Measurements from ENCODE around the gene ZBTB12.
A peak's percentile ranks its signal among the peaks of the same experiment; 100 is the strongest.
"Not testable (repeated sequence)": the region's sequence is repeated elsewhere in the genome, so short reads cannot be mapped to it uniquely, and the experiment has no call there.

The ZBTB12 gene, protein sequence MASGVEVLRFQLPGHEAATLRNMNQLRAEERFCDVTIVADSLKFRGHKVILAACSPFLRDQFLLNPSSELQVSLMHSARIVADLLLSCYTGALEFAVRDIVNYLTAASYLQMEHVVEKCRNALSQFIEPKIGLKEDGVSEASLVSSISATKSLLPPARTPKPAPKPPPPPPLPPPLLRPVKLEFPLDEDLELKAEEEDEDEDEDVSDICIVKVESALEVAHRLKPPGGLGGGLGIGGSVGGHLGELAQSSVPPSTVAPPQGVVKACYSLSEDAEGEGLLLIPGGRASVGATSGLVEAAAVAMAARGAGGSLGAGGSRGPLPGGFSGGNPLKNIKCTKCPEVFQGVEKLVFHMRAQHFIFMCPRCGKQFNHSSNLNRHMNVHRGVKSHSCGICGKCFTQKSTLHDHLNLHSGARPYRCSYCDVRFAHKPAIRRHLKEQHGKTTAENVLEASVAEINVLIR

GRCh38 chr6:31901953-31902643, at the start of gene ZBTB12:
TSS of gene ZBTB12 (minus strand) at chr6:31902086. CDS start at chr6:31901305, 781 bp downstream.
- DNase-seq = peak; percentile 94

DNA sequence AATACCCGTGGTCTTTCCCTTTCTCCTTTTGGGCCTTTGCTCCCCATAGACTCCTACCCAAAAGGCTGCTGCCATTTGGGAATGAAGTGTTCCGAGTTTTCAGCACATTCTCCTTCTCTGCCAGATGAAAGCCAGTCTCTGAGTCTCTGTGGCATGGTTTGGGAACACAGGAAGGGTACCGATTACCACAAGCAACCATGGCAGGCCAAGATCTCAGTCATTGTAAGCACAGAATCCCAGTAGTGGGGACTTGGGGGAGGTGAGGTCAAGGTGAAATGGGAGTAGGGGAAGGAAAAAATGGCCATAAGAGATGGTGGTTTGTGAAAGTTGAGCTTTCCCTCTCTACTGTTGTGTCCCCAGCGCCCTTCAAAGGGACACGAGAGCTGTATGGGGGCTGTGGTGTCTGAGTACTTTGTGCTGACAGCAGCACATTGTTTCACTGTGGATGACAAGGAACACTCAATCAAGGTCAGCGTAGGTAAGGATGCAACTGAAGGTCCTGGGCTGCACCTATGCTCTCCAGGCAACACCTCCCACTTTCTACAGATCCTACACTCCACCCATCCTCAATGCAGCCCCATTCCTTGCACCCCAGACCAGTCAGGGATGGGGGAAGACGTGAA, 48.2 kb upstream of the ZBTB12 start:
- no peak for DNase-seq

- DNase-seq = no peak
These were observed 47.0 kb upstream of the ZBTB12 start for GRCh38 chr6:31948753-31949413.

GRCh38 chr6:31948306-31948705, 46.4 kb upstream of the ZBTB12 start:
- DNase-seq = no peak

DNA sequence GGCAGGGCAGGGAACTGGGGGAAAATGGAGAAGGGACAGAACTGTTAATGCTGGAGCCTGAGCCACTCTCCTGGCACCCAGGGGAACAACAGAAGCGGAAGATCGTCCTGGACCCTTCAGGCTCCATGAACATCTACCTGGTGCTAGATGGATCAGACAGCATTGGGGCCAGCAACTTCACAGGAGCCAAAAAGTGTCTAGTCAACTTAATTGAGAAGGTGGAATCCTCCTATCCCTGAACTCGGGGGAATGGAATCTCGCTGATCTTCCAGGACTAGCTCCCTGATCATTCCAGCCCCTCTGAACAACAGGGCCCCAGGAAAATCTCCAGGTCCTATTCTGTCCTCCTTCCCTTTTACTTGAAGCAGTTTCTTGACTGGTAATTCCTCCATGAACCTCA, 46.0 kb upstream of the ZBTB12 start:
- DNase-seq = no peak

- no peak for DNase-seq
These were observed 45.3 kb upstream of the ZBTB12 start for GRCh38 chr6:31947070-31947675.

DNA sequence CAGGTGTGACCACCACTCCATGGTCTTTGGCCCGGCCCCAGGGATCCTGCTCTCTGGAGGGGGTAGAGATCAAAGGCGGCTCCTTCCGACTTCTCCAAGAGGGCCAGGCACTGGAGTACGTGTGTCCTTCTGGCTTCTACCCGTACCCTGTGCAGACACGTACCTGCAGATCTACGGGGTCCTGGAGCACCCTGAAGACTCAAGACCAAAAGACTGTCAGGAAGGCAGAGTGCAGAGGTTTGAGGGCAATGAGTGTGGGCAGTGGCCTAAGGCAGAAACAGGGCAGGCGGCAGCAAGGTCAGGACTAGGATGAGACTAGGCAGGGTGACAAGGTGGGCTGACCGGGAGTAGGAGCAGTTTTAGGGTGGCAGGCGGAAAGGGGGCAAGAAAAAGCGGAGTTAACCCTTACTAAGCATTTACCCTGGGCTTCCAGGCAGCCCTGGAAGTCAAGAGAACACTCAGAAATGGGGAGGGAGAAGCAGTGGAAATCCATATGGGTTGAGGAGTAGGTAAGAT, 44.5 kb upstream of the ZBTB12 start:
- DNase-seq = no peak

DNA sequence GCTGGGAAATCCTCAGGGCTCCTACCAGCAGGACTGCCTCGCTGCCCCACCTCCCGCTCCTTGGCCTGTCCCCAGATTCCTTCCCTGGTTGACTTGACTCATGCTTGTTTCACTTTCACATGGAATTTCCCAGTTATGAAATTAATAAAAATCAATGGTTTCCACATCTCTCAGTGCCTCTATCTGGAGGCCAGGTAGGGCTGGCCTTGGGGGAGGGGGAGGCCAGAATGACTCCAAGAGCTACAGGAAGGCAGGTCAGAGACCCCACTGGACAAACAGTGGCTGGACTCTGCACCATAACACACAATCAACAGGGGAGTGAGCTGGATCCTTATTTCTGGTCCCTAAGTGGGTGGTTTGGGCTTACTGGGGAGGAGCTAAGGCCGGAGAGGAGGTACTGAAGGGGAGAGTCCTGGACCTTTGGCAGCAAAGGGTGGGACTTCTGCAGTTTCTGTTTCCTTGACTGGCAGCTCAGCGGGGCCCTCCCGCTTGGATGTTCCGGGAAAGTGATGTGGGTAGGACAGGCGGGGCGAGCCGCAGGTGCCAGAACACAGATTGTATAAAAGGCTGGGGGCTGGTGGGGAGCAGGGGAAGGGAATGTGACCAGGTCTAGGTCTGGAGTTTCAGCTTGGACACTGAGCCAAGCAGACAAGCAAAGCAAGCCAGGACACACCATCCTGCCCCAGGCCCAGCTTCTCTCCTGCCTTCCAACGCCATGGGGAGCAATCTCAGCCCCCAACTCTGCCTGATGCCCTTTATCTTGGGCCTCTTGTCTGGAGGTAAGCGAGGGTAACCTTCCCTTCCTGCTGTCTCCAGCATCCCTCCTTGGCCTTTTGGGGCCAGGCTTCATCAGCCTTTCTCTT, 43.9 kb upstream of the ZBTB12 start, which contains the start of gene CFB:
Gene CFB (plus strand): TSS at position 589 of the 863 bp plus-strand sequence. CDS start 127 bp downstream, at position 716.
- peak; percentile 93 for DNase-seq

DNA sequence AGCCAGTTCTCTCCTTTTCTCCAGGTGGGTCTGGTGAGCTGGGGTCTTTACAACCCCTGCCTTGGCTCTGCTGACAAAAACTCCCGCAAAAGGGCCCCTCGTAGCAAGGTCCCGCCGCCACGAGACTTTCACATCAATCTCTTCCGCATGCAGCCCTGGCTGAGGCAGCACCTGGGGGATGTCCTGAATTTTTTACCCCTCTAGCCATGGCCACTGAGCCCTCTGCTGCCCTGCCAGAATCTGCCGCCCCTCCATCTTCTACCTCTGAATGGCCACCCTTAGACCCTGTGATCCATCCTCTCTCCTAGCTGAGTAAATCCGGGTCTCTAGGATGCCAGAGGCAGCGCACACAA, 43.2 kb upstream of the ZBTB12 start:
- DNase-seq = no peak

- no peak for DNase-seq
These were observed 41.9 kb upstream of the ZBTB12 start for GRCh38 chr6:31943742-31944141.

DNA sequence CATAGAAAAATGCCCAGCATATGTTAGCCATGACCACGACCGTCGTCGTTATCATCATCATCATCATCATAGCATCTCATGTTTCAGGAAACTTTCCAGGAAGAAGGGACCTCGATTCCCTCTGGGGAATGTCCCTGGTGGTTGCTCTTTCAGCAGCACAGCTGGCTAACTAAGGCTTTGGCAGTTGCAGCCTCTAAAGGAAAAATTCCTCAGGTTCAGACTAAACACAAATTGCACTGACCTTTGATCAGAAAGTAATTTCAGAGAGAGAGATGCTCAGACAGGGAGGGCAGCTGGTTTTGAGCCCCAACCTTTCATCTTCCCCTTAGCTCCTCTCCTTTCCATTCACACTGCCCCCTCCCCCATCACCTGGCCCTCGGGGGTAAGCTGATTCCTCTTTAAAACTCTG, 38.4 kb upstream of the ZBTB12 start:
- DNase-seq = no peak

DNA sequence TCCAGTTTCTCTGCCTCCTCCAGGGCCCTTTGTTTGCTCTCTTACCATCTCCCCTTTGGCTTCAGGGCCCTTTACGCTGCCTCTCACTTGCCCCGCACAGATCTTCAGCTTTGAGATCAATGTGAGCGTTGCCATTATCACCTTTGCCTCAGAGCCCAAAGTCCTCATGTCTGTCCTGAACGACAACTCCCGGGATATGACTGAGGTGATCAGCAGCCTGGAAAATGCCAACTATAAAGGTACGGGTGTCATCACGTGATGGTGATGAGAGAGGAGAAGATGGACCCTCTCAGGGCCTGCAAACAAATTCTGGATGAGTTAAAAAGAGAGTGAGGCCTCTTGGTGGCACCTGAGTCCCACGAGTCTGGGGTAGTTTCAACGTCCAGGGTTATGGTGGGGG, 33.9 kb upstream of the ZBTB12 start:
- no peak for DNase-seq

GRCh38 chr6:31935021-31935420, 33.1 kb upstream of the ZBTB12 start:
- no peak for DNase-seq

GRCh38 chr6:31933537-31933936, 31.7 kb upstream of the ZBTB12 start:
- DNase-seq = no peak

GRCh38 chr6:31932137-31932536, 30.3 kb upstream of the ZBTB12 start:
- DNase-seq = not testable (repeated sequence)

DNA sequence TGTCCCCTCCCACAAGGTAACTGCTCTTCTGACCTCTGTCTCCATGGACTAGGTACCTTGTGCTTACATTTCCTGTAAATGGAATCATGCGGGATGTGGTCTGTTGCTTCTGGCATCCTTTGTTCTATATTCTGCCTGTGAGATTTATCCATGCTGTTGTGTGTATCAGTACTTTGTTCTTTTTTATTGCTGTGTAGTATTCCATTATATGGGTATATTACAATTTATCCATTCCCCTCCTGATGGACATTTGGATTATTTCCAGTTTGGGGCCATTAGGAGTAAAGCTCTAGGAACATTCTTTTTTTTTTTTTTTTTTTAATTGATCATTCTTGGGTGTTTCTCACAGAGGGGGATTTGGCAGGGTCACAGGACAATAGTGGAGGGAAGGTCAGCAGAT, 29.1 kb upstream of the ZBTB12 start:
- no peak for DNase-seq

- no peak for DNase-seq
These were observed 26.7 kb upstream of the ZBTB12 start for GRCh38 chr6:31928672-31928939.

GRCh38 chr6:31927863-31928671, 26.2 kb upstream of the ZBTB12 start:
- DNase-seq = no peak

DNA sequence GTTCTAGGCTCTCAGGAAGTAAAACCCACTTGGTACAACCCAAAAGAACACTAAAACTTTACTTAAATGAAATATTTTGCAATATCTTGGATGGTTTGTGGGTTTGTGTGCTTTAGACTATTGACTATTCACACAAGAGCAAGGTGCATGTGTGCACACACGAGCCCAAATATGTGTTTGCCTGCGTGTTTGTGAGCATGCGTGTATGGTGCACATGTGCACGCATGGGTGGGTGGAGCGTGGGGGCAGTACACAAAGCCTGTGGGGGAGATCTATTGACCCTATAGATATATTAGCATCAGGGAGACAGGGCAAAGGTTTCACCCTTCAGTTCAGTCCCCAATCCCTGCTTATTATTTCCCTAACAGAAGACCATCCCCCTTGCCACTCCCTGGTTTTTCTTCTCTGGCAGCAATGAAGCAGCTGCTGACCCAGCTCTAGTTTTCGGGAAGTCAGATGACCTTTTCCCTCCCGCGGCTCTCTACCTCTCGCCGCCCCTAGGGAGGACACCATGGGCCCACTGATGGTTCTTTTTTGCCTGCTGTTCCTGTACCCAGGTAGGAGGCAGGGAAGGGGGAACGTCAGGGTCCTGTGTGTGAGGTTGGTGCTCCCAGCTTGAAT, 25.5 kb upstream of the ZBTB12 start, which contains the start of gene C2:
Gene C2 (plus strand): TSS at position 476 of the 621 bp plus-strand sequence. CDS start 36 bp downstream, at position 512.
- no peak for DNase-seq

- DNase-seq = no peak
These were observed 21.1 kb upstream of the ZBTB12 start for GRCh38 chr6:31922942-31923341.

Data from NCI-H226 (cell line).